Osteoblast (primary cell): ENCODE measurements around the gene WNK2. TPM values are rescaled to one million over a fixed set of nuclear protein-coding genes. Genes with fewer than 3 reads are reported as not detected.
"Not testable (repeated sequence)": the region's sequence is repeated elsewhere in the genome, so short reads cannot be mapped to it uniquely, and the experiment has no call there.

Source experiments
- DNase-seq: peaks from one replicate; pipeline ENCODE4 v3.0.0; 2011; ENCODE audit warnings: low spot score, mixed read lengths; ENCODE audit not compliant: insufficient read length; ENCODE audit errors: missing footprints
- H2AFZ ChIP-seq: 2 replicates; pipeline ENCODE4 v1.6.0; 2011; ENCODE audit warnings: mild to moderate bottlenecking, low read length
- H3K27ac ChIP-seq: 2 replicates; pipeline ENCODE4 v1.5.1; 2011; ENCODE audit warnings: mild to moderate bottlenecking, low read depth, low read length, moderate library complexity
- H3K27me3 ChIP-seq: 2 replicates; pipeline ENCODE4 v1.6.0; 2012; ENCODE audit warnings: mild to moderate bottlenecking, control low read depth, inconsistent platforms, low read length, moderate library complexity; ENCODE audit not compliant: insufficient read depth
- H3K36me3 ChIP-seq: 2 replicates; pipeline ENCODE4 v1.5.1; 2011; ENCODE audit warnings: mild to moderate bottlenecking, low read length, control low read depth, moderate library complexity; ENCODE audit not compliant: insufficient read depth
- H3K4me1 ChIP-seq: 2 replicates; pipeline ENCODE4 v1.5.1; 2011; ENCODE audit warnings: mild to moderate bottlenecking, low read length, control low read depth, moderate library complexity; ENCODE audit not compliant: insufficient read depth
- H3K4me2 ChIP-seq: 2 replicates; pipeline ENCODE4 v1.6.0; 2011; ENCODE audit warnings: mild to moderate bottlenecking, low read length; ENCODE audit not compliant: insufficient read depth
- H3K4me3 ChIP-seq: fragments of 200-600 bp; sonication (generic); 3 replicates; pipeline ENCODE4 v1.5.1; 2012; ENCODE audit warnings: mild to moderate bottlenecking, low read length, inconsistent platforms; ENCODE audit not compliant: insufficient read depth
- H3K79me2 ChIP-seq: 2 replicates; pipeline ENCODE4 v1.6.0; 2012; ENCODE audit warnings: mild to moderate bottlenecking, low read length, control low read depth, inconsistent platforms; ENCODE audit not compliant: insufficient read depth
- H3K9me3 ChIP-seq: 2 replicates; pipeline ENCODE4 v1.5.1; 2011; ENCODE audit warnings: low read depth, low read length, control low read depth
- H4K20me1 ChIP-seq: 2 replicates; pipeline ENCODE4 v1.6.0; 2012; ENCODE audit warnings: mild to moderate bottlenecking, low read length, control low read depth; ENCODE audit not compliant: insufficient read depth
- total RNA-seq: library from RNA; depleted of rRNA; stranded (reverse); fragments of >200 nt; gene quantifications from 2 replicates; pipeline ENCODE4 v1.2.3, GENCODE V29; 2012
- TF ChIP-seq, protein P1 (sequence below): IDR thresholded peaks from 2 replicates; pipeline ENCODE4 v1.5.1; 2011; ENCODE audit warnings: mild to moderate bottlenecking, low read depth, low read length, moderate library complexity; ENCODE audit errors: extremely low read depth

The WNK2 gene
- total RNA-seq, 1 donor = not detected

DNA sequence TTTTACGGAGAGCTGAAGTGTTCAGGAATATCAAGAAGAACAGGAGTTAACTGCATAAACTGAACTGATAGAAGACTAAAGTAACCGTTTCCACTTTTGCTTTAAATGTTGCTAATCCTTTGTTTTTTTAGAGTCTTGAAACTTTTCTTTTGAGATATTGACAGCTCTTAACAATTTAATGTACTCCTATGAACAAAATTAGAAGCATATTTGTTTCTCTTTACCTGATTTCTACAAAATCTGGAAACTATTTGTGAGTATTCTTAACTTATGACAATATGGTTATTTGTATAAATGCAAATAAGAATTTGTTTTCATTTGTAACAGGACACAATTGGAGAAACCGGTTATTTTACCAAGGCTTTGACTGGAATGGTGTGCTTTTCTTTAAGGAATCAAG is 178.1 kb downstream of the WNK2 start:
- no peak for DNase-seq
- H3K4me3 ChIP-seq = no peak overlapping the region
- H3K36me3 ChIP-seq = no peaks in the 10 kb centered on the region
- no peak overlapping the region for H3K4me2 ChIP-seq
- no peak overlapping the region for H3K27ac ChIP-seq
- no peaks in the 10 kb centered on the region for H3K4me1 ChIP-seq
- H3K79me2 ChIP-seq = no peaks in the 10 kb centered on the region
- no peak overlapping the region for H2AFZ ChIP-seq
- H4K20me1 ChIP-seq = no peaks in the 10 kb centered on the region
- no peaks in the 10 kb centered on the region for H3K9me3 ChIP-seq
- TF ChIP-seq, protein P1, sequence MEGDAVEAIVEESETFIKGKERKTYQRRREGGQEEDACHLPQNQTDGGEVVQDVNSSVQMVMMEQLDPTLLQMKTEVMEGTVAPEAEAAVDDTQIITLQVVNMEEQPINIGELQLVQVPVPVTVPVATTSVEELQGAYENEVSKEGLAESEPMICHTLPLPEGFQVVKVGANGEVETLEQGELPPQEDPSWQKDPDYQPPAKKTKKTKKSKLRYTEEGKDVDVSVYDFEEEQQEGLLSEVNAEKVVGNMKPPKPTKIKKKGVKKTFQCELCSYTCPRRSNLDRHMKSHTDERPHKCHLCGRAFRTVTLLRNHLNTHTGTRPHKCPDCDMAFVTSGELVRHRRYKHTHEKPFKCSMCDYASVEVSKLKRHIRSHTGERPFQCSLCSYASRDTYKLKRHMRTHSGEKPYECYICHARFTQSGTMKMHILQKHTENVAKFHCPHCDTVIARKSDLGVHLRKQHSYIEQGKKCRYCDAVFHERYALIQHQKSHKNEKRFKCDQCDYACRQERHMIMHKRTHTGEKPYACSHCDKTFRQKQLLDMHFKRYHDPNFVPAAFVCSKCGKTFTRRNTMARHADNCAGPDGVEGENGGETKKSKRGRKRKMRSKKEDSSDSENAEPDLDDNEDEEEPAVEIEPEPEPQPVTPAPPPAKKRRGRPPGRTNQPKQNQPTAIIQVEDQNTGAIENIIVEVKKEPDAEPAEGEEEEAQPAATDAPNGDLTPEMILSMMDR = no peak
- H3K27me3 ChIP-seq = no peaks in the 10 kb centered on the region

DNA sequence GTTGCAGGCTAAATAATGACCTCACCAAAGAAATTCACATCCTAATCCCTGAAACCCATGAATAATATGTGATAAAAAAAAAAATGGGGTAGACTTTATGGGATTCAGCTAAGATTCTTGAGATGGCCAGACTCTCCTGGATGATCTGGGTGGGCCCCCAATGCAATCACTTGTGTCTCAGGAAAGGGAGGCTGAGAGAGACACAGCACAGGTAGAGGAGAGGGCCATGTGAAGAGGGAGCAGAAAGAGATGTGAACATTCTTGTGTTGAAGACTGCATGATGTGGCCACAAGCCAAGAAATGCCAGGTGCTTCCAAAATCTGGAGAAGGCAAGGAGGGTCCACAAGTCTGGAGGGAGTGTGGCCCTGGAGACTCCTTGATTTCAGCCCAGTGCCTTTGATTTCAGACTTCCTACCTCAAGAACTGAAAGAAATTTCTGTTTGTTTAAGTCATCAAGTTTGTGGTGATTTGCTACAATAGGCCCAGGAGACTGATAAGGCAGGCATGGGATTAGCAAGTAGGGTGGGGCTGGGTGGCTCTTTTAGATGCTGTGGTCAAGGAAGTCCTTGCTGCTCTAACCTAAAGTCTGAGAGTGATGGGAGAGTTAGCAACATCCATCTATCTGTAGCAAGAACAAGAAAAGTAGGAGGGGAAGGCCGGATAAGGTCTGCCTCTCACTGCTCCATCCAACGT is 180.9 kb downstream of the WNK2 start:
- DNase-seq = no peak
- TF ChIP-seq, protein P1 = no peak
- Histone ChIP-seq H2AFZ (no peak overlapping the region), H3K79me2 (no peaks in the 10 kb centered on the region), H3K27ac (no peak overlapping the region), H3K4me2 (no peak overlapping the region), H3K9me3 (no peaks in the 10 kb centered on the region), H4K20me1 (no peaks in the 10 kb centered on the region), H3K27me3 (no peaks in the 10 kb centered on the region), H3K36me3 (no peaks in the 10 kb centered on the region), H3K4me3 (no peak overlapping the region), H3K4me1 (no peaks in the 10 kb centered on the region)

DNA sequence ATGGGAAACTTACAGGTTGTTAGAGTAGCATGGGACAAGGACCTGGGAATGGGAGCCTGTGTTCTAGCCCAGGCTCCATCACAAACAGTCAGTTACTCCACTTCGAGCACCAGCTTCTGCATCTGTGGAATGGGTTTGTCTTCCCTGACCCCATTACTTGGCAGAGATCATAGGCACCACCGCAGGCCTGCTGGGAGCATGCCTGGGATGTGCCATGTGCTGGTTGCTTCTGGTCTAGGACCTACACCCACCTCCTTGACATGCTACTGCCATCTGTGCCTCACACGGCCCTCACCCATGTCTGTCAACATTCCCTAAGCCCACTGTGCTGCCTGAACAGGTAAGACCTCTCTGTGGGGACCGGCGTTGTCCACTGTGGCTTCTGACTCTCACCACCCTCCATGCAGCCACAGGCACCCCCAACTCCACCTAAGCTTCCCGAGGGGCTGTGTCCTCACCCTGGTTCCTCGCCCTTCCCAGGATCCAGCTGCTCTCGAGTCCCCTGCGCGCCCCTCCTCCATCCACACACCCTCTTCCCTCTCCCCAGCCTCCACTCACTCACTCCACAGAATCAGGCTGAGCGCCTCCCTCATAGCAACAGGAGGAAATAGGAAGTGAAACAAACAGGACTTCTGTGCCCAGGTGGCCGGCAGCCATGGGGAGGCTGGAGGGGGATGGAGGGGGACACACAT is 181.6 kb downstream of the WNK2 start:
- Histone ChIP-seq H3K36me3 (no peaks in the 10 kb centered on the region), H4K20me1 (no peaks in the 10 kb centered on the region), H3K9me3 (no peaks in the 10 kb centered on the region)

DNA sequence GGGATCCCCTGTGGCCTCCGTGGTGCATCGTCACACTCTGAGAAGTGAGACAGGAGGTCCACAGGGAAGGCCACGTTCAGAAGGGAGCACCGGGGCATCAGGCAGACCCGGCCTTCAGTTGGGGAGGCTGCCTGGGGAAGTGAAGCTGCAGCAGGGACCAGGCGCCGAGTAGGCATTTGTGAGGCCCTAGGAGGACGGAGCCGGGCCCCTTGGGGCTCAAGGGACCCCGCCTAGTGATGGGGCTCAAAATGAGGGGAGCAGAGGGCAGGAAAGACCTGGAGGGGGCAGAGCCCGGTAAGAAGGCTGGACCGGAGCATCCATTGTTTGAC is 182.1 kb downstream of the WNK2 start:
- H3K79me2 ChIP-seq = no peaks in the 10 kb centered on the region
- H3K4me1 ChIP-seq = no peaks in the 10 kb centered on the region
- no peaks in the 10 kb centered on the region for H3K36me3 ChIP-seq
- no peaks in the 10 kb centered on the region for H3K9me3 ChIP-seq
- TF ChIP-seq, protein P1 = no peak
- no peak overlapping the region for H2AFZ ChIP-seq
- no peak for DNase-seq
- no peaks in the 10 kb centered on the region for H3K27me3 ChIP-seq
- no peak overlapping the region for H3K4me2 ChIP-seq
- no peak overlapping the region for H3K27ac ChIP-seq
- no peaks in the 10 kb centered on the region for H4K20me1 ChIP-seq
- no peak overlapping the region for H3K4me3 ChIP-seq

More for the DNA sequence above, 181.6 kb downstream of the WNK2 start:
- Histone ChIP-seq H3K27ac (no peak overlapping the region), H3K4me1 (no peaks in the 10 kb centered on the region), H3K4me2 (no peak overlapping the region), H3K79me2 (no peaks in the 10 kb centered on the region), H3K27me3 (no peaks in the 10 kb centered on the region), H3K4me3 (no peak overlapping the region), H2AFZ (no peak overlapping the region)
- DNase-seq = no peak
- TF ChIP-seq, protein P1 = no peak

DNA sequence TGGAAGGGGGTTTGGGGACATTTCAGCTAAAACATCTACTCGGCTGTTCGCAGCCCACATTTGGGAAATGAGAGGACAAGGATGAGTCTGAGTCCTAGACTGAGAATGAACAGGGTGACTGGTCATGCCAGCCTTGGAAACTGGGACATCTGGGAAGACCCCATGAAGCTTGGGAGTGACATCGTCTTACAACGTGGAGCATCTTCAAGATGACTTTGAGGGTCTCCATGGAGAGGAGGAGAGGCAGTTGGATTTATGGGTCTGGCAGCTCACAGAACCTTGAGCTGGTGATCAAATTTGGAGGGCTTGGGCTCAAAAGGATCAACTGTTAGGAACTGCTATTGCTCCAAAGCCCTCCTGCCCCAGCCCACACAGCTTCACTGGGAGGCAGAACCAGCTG is 182.5 kb downstream of the WNK2 start:
- not testable (repeated sequence) for H3K9me3 ChIP-seq, H3K36me3 ChIP-seq, H3K4me3 ChIP-seq

More for the DNA sequence above, 182.5 kb downstream of the WNK2 start:
- not testable (repeated sequence) for H3K27me3 ChIP-seq, H3K4me1 ChIP-seq, H4K20me1 ChIP-seq, H3K27ac ChIP-seq, H3K4me2 ChIP-seq, DNase-seq, H2AFZ ChIP-seq, H3K79me2 ChIP-seq
